ENCODE results near the gene MSH5.

DNA sequence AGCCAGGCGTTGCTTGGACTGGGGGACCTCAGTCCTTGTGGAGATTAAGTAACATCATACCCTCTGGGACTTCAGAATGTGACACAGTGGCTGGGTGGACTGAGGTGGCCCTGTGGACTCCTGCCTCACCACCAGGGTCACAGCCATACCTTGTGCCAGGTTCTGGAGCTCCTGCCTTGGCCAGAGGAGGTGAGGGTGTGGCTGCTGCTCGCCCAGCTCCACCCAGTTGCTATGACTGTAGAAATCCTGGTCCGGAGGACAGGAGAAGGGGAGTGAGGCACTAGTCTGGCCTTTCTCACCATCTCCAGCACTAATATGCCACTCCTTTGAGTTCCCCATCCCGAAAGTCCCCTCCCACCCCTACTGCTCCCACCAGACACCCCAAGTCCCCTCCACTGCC, 35.4 kb downstream of the MSH5 start:
- TF ChIP-seq CTCF (optimal IDR thresholded peaks at IDR 0.05 in 1 of 3, IDR thresholded peaks at IDR 0.05 in 1 of 3, conservative IDR thresholded peaks at IDR 0.05 in 1 of 3; ENCODE audit: extremely low read depth in 1 of 3, insufficient read depth in 2 of 3, low read length in 3 of 3), result no peak
- no peak for TF ChIP-seq EZH2 (IDR thresholded peaks at IDR 0.05; ENCODE audit: low read length)

All from keratinocyte (primary cell).